Measurements from ENCODE around the gene CEP41.

CEP41 gene

GRCh38 chr7:130486114-130486953, 45.5 kb upstream of the CEP41 start:
- peak overlapping the region; percentile 51 for H3K4me3 ChIP-seq (ENCODE audit: low read depth, low read length)
- DNase-seq (ENCODE audit: low read depth) = peak; percentile 69
- peak; percentile 74 for TF ChIP-seq CTCF (IDR thresholded peaks at IDR 0.05; ENCODE audit: control insufficient read depth, extremely low read depth, insufficient read depth)

- H3K4me3 ChIP-seq (ENCODE audit: low read depth, low read length) = peak overlapping the region; percentile 51
- no peak for TF ChIP-seq CTCF (IDR thresholded peaks at IDR 0.05; ENCODE audit: control insufficient read depth, extremely low read depth, insufficient read depth)
- DNase-seq (ENCODE audit: low read depth) = no peak
Observed at GRCh38 chr7:130485734-130486113, 44.9 kb upstream of the CEP41 start.

GRCh38 chr7:130483031-130483430, 42.2 kb upstream of the CEP41 start:
- DNase-seq (ENCODE audit: low read depth) = no peak
- no peak for TF ChIP-seq CTCF (IDR thresholded peaks at IDR 0.05; ENCODE audit: control insufficient read depth, extremely low read depth, insufficient read depth)
- no peak overlapping the region for H3K4me3 ChIP-seq (ENCODE audit: low read depth, low read length)

GRCh38 chr7:130481898-130482297, 41.1 kb upstream of the CEP41 start:
- TF ChIP-seq CTCF (IDR thresholded peaks at IDR 0.05; ENCODE audit: control insufficient read depth, extremely low read depth, insufficient read depth) = no peak
- no peak overlapping the region for H3K4me3 ChIP-seq (ENCODE audit: low read depth, low read length)
- DNase-seq (ENCODE audit: low read depth) = no peak

GRCh38 chr7:130479716-130480400, 39.0 kb upstream of the CEP41 start:
- TF ChIP-seq CTCF (IDR thresholded peaks at IDR 0.05; ENCODE audit: control insufficient read depth, extremely low read depth, insufficient read depth) = no peak
- no peak for DNase-seq (ENCODE audit: low read depth)
- H3K4me3 ChIP-seq (ENCODE audit: low read depth, low read length) = no peak overlapping the region

GRCh38 chr7:130478991-130479390, 38.2 kb upstream of the CEP41 start:
- H3K4me3 ChIP-seq (ENCODE audit: low read depth, low read length) = no peak overlapping the region
- no peak for TF ChIP-seq CTCF (IDR thresholded peaks at IDR 0.05; ENCODE audit: control insufficient read depth, extremely low read depth, insufficient read depth)
- DNase-seq (ENCODE audit: low read depth) = no peak
